ENCODE measurements around the gene PKP1. TPM values are rescaled to one million over a fixed set of nuclear protein-coding genes. Genes with fewer than 3 reads are reported as not detected.

PKP1 gene
- total RNA-seq, 2 experiments from 2014 or later: not detected

DNA sequence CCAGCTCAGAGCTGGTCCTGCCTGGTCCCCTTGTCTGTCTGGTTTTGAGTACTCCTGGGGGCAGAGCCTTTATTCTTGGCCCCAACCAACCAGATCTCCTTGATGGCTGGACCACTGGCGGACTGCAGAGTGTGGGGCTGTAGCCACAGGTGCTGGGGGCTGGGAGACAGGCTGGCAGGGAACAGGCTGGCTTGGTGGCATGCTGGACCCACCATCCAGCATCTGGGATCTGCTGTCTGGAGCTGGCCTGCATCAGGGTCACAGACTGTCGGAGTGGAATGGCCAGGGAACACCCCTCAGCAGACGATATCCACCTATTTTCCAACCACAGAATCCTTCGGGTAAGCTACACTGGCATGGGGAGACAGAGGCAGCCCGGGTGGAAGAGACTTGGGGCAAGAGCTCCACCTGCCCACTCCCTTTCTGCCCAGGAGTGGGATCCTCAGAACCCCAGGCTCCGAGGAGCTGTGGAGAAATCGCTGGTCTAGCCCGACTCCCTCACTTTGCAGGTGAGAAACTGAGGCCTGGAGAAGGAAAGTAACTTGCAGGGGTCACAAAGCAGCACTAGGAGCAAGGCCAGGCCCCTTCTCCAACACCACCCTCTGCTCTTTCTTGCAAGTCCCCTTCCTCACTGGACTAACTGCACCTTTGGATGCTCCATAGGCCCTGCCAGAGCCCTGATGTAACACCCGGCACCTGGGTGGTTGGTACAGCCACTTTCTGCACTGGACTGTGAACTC, 53.6 kb downstream of the PKP1 start:
- H3K4me1 Mint-ChIP-seq: no peaks in the 10 kb centered on the region
- ATAC-seq (no peak), DNase-seq (no peak)
- H3K9me3 Mint-ChIP-seq (ENCODE audit: low read depth): peaks cover 5% of the 10 kb centered on the region
- no peak overlapping the region for H3K4me3 Mint-ChIP-seq
- no peak overlapping the region for H3K27ac Mint-ChIP-seq
- no peaks in the 10 kb centered on the region for H3K36me3 Mint-ChIP-seq
- CTCF ChIA-PET: no interaction called here
- H3K27me3 Mint-ChIP-seq: peaks cover 26% of the 10 kb centered on the region

DNA sequence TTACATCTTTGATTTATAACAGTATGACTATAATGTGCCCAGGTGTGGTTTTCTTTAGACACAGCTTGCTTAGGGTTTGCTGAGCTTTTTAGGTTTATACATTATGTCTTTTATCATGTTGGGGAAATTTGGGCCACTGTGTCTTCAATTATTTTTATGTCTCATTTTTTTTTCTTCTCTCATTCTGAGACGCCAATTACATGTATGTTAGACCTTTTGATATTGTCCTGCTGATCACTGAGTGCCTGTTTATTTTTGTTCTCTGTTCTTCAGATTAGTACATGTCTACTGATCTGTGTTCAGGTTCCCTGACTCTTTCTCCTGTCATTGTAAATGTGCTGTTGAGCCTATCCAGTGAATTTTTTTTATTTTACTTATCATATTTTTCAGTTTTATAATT, 58.1 kb downstream of the PKP1 start:
- Mint-ChIP-seq H3K27ac (no peak overlapping the region), H3K4me3 (no peak overlapping the region), H3K36me3 (no peaks in the 10 kb centered on the region), H3K9me3 (ENCODE audit: low read depth) (peaks cover 5% of the 10 kb centered on the region), H3K27me3 (peaks cover 31% of the 10 kb centered on the region), H3K4me1 (no peaks in the 10 kb centered on the region)
- CTCF ChIA-PET: no interaction called here
- ATAC-seq (no peak), DNase-seq (no peak)

DNA sequence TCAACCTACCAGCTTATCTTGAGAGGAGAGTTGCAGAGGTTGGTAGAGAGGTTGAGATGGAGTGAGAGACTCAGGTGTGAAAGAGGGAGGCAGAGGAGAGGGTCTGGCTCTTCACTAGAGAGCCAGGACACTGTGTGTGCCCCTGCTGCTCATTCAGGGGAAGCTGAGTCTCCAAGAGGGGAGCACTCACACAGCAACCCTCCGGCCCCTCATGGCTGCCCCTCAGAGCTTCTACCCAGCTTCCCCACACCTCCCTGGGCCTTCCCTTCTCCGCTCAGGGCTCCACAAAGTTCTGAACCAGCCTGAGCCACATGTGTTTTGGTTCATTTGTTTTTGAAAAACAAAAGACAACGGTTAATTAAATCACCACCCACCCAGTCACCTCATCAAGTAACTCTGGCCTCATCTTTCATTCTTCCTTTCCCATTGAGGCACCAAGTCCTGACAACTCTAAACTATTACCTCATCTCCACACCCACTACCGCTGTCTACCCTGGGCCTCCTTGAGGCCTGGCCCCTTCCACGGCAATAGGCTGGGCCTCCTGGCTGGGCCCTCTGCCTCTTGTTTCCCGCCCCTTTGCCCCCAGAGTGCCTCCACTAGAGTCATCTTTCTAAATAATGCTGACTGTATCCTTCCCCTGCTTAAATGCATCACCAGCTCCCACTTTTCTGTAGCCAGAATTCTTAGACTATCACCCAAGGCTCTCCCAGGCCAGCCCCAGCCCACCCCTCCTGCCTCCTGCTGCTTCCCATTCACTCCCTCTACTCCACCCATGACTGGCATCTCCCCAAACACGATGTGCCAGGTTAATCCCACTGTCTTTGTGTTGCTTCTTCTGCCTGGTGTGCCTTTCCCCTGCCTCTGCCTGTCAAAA, 61.1 kb downstream of the PKP1 start:
- no peak for DNase-seq
- Mint-ChIP-seq H3K4me1 (no peaks in the 10 kb centered on the region), H3K9me3 (ENCODE audit: low read depth) (peaks cover 5% of the 10 kb centered on the region), H3K27ac (no peak overlapping the region), H3K36me3 (no peaks in the 10 kb centered on the region), H3K27me3 (peaks cover 38% of the 10 kb centered on the region), H3K4me3 (no peak overlapping the region)
- CTCF ChIA-PET: interaction anchor here (0.6 kb wide), 1 partner anchor 678 kb away, joined by 4 read pairs; no protein-coding TSS in a partner anchor
- ATAC-seq: no peak

DNA sequence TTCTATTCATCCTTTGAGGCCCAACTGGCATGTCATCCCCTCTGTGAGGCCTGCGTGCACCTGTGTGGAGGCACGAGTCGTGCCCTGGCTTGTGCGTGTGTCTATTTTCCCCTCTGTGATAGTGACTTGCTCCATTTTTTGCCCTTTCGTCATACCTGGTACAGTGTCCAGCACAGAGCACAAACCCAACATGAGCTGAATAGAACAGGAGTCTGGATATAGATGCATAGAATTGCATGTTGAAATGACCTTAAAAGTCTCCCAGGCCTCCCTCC, 61.7 kb downstream of the PKP1 start:
- Mint-ChIP-seq H3K36me3 (no peaks in the 10 kb centered on the region), H3K4me3 (no peak overlapping the region), H3K4me1 (no peaks in the 10 kb centered on the region), H3K27ac (no peak overlapping the region), H3K9me3 (ENCODE audit: low read depth) (peaks cover 5% of the 10 kb centered on the region), H3K27me3 (peaks cover 36% of the 10 kb centered on the region)
- ATAC-seq: no peak
- DNase-seq: no peak
- CTCF ChIA-PET: no interaction called here

DNA sequence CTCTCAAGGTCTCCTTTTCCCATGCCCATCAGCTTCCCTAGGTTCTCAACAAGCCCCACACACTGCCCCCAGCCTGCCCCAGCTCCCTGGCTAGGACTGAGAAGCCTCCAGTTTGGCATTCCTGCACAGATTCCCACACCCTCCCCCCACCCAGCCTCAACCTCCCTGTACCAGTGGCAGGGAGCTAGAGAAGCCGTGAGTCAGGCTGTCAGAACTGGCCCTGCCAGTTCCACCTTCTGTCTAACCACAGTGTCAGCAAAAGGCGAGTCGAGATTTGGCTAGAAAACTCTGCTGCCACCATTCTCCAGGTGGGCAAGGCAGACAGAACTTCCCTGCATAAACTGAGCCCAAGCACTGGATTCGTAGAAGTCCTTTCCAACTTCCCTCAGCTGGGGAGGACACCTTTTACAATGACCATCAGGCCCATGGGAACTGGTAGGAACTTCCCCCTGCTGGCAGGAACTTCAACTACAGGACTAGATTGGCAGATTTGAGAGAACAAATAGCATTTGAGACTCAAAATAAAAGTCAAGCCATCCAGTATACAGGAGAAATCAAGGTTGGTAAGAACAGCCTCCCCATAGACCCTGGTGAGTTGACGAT, 63.1 kb downstream of the PKP1 start:
- CTCF ChIA-PET: interaction anchor here (0.8 to 1.8 kb wide), 3 partner anchors 10 to 92 kb away, joined by 3 to 9 read pairs (median 3); no protein-coding TSS in a partner anchor

DNA sequence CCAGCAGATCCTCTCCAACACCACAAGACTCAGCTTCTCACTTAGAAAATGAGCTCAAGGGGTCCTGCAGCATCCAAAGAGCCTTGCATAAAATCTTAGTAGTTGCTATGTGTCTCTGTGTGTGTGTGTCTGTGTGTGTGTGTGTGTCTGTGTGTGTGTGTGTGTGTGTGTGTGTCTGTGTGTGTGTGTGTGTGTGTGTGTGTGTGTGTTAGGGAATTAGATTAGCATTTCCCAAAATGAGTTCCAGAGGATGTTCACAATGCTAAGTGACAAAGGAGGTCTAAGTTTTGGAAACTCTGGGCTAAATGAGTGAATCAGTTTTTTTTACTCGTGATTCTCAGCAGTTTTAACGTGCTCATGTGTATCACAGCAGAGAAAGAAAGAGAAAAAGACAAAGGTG, 63.7 kb downstream of the PKP1 start:
- H3K9me3 Mint-ChIP-seq (ENCODE audit: low read depth): no peaks in the 10 kb centered on the region
- DNase-seq: no peak
- CTCF ChIA-PET: interaction anchor here (0.8 to 1.8 kb wide), 3 partner anchors 9 to 93 kb away, joined by 3 to 9 read pairs (median 3); no protein-coding TSS in a partner anchor
- no peaks in the 10 kb centered on the region for H3K36me3 Mint-ChIP-seq
- H3K27ac Mint-ChIP-seq: no peak overlapping the region
- no peaks in the 10 kb centered on the region for H3K4me1 Mint-ChIP-seq
- no peak for ATAC-seq
- H3K4me3 Mint-ChIP-seq: no peak overlapping the region
- peaks cover 25% of the 10 kb centered on the region for H3K27me3 Mint-ChIP-seq

More for the DNA sequence above, 63.1 kb downstream of the PKP1 start:
- Mint-ChIP-seq H3K27ac (no peak overlapping the region), H3K27me3 (peaks cover 25% of the 10 kb centered on the region), H3K4me1 (no peaks in the 10 kb centered on the region), H3K9me3 (ENCODE audit: low read depth) (peaks cover under 1% of the 10 kb centered on the region), H3K36me3 (no peaks in the 10 kb centered on the region), H3K4me3 (no peak overlapping the region)
- no peak for ATAC-seq
- no peak for DNase-seq

DNA sequence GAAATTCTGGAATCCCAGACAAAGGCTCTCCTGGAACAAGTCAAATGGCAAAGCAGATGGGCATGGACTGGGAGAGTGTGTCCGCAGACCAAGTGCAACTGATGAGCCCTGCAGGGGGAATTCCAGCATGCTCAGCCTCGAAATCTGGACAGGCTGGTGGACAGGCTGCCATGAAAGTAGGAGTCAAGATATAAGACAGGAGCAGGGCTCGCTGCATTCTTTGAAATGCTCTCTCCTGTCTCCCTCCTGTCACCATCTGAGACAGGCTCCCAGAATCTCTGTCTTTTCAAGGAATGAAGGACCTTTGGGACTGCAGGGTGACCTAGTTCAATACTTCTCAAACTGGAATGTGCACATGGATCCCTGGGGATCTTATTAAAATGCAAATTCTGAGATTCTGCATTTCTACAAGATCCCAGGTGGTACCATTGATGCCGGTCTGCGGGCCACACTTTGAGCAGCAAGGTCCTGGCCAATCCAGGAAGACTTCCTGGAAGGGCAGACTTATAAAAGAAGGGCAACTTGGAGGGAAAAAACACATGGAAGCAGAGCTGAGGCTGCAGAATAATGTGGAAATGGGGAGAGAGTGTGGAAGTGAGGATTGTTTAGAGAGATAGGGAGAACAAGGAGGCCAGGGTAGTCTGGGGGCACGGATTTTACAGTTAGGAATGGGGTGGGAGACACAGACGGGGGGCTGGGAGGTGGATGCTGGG, 64.3 kb downstream of the PKP1 start:
- Mint-ChIP-seq H3K4me1 (no peaks in the 10 kb centered on the region), H3K27me3 (peaks cover 28% of the 10 kb centered on the region), H3K9me3 (ENCODE audit: low read depth) (no peaks in the 10 kb centered on the region), H3K4me3 (no peak overlapping the region), H3K27ac (no peak overlapping the region), H3K36me3 (no peaks in the 10 kb centered on the region)
- DNase-seq (no peak), ATAC-seq (no peak)
- CTCF ChIA-PET: interaction anchor here (0.6 to 1.8 kb wide), 5 partner anchors 12 to 1201 kb away, joined by 3 to 9 read pairs (median 3); no protein-coding TSS in a partner anchor

DNA sequence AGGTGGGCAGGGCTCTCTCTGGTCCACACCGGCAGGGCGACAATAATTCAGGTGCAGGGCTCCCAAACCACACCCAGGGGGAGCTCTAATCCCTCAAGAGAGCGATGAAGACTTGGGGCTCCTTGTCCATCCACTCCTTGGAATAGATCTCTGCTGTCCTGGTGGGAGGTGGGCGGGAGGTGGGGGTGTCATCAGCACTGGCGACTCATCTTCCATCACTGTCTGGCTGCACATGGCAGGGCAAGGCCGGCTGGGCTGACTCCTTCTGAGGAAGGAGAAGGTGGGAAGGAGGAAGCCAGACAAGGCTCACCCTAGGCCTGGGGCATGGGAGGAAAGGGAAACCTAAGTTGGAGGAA, 64.9 kb downstream of the PKP1 start:
- CTCF ChIA-PET: interaction anchor here (0.6 to 1.8 kb wide), 5 partner anchors 11 to 1201 kb away, joined by 3 to 9 read pairs (median 3); no protein-coding TSS in a partner anchor
- DNase-seq (peak; percentile 47), ATAC-seq (peak; percentile 68)
- Mint-ChIP-seq H3K27me3 (peaks cover 28% of the 10 kb centered on the region), H3K9me3 (ENCODE audit: low read depth) (no peaks in the 10 kb centered on the region), H3K4me1 (no peaks in the 10 kb centered on the region), H3K4me3 (no peak overlapping the region), H3K36me3 (no peaks in the 10 kb centered on the region), H3K27ac (no peak overlapping the region)

DNA sequence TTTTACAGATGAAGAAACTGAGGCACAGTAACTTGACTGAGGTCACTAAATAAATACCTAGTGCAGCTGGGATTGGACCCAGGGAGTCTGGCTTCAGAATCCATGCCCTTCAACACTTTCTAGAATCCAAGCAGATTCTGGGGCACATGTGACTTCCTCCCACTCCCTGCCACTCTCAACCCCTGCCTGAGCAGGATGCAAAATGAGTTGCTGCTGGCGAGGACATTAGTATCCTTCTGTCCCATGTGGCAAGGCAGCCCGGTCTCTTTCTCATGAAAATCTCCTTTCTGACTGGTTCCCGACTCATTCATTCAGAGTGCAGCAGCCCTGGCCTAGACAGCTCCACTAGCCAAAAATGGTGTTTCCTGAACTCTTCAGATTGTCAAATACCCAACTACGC, 65.8 kb downstream of the PKP1 start:
- ATAC-seq (no peak), DNase-seq (no peak)
- peaks cover 31% of the 10 kb centered on the region for H3K27me3 Mint-ChIP-seq
- H3K27ac Mint-ChIP-seq: no peak overlapping the region
- CTCF ChIA-PET: no interaction called here
- no peak overlapping the region for H3K4me3 Mint-ChIP-seq
- no peaks in the 10 kb centered on the region for H3K4me1 Mint-ChIP-seq
- no peaks in the 10 kb centered on the region for H3K36me3 Mint-ChIP-seq
- no peaks in the 10 kb centered on the region for H3K9me3 Mint-ChIP-seq (ENCODE audit: low read depth)

DNA sequence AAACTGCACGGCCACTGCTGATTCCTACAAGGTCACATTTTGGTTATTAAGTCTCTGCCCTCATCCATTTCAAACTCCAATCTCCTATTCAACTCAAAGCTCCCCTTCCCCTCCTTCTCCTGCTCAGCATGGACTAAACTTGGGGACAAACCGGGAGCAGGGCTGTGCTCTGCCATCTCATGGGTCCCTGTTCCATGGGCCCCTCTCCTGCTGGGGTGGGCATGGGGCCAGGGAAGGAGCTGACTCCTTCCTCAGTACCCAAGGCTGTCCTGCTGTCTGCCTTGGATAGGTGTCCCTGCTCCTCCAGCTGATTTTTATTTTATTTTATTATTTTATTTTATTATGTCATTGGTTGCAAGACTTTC, 67.0 kb downstream of the PKP1 start:
- CTCF ChIA-PET: no interaction called here
- H3K36me3 Mint-ChIP-seq: no peaks in the 10 kb centered on the region
- ATAC-seq (no peak), DNase-seq (no peak)
- no peaks in the 10 kb centered on the region for H3K4me1 Mint-ChIP-seq
- no peak overlapping the region for H3K27ac Mint-ChIP-seq
- no peaks in the 10 kb centered on the region for H3K9me3 Mint-ChIP-seq (ENCODE audit: low read depth)
- H3K4me3 Mint-ChIP-seq: no peak overlapping the region
- H3K27me3 Mint-ChIP-seq: peaks cover 27% of the 10 kb centered on the region

DNA sequence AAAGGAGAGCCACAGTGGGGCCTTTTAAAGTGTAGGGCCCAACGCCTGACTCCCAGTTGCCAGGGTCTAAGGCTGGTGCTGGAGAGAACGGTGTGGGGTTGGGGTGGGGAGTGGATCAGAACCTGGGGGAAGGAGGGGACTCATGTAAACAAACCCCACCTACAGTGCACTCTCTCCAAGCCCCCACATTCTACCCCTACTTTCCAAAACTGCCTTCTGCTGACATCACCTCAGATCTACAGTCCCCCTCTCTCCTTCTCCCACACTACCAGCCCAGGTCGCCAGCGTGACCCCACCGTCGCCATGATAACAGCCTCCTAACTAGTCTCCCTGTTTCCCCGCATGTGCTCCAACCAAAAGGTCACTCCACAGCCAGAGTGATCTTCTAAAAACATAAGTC, 67.6 kb downstream of the PKP1 start:
- CTCF ChIA-PET: no interaction called here
- Mint-ChIP-seq H3K9me3 (ENCODE audit: low read depth) (no peaks in the 10 kb centered on the region), H3K4me1 (no peaks in the 10 kb centered on the region), H3K4me3 (no peak overlapping the region), H3K27ac (no peak overlapping the region), H3K27me3 (peaks cover 25% of the 10 kb centered on the region), H3K36me3 (no peaks in the 10 kb centered on the region)
- DNase-seq (no peak), ATAC-seq (no peak)

DNA sequence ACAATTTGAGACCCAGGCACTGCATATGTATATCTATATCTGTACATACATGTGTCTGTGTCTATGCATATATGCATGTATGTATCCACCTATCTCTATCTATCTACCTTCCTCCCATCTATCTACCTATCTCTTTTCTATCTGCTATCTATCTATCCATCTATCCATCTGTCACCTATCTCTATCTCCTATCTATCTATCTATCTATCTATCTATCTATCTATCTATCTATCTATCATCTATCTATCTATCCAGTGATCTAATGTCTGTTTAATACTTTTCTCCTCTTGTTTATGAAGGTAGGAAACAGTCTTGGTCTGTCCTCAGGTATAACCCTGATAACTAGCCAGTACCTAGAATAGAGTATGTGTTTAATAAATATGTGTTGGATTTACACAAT, 68.3 kb downstream of the PKP1 start:
- no peaks in the 10 kb centered on the region for H3K4me1 Mint-ChIP-seq
- H3K36me3 Mint-ChIP-seq: no peaks in the 10 kb centered on the region
- no peak overlapping the region for H3K27ac Mint-ChIP-seq
- no peak overlapping the region for H3K4me3 Mint-ChIP-seq
- peaks cover 25% of the 10 kb centered on the region for H3K27me3 Mint-ChIP-seq
- H3K9me3 Mint-ChIP-seq (ENCODE audit: low read depth): no peaks in the 10 kb centered on the region
- CTCF ChIA-PET: no interaction called here
- DNase-seq (no peak), ATAC-seq (no peak)

DNA sequence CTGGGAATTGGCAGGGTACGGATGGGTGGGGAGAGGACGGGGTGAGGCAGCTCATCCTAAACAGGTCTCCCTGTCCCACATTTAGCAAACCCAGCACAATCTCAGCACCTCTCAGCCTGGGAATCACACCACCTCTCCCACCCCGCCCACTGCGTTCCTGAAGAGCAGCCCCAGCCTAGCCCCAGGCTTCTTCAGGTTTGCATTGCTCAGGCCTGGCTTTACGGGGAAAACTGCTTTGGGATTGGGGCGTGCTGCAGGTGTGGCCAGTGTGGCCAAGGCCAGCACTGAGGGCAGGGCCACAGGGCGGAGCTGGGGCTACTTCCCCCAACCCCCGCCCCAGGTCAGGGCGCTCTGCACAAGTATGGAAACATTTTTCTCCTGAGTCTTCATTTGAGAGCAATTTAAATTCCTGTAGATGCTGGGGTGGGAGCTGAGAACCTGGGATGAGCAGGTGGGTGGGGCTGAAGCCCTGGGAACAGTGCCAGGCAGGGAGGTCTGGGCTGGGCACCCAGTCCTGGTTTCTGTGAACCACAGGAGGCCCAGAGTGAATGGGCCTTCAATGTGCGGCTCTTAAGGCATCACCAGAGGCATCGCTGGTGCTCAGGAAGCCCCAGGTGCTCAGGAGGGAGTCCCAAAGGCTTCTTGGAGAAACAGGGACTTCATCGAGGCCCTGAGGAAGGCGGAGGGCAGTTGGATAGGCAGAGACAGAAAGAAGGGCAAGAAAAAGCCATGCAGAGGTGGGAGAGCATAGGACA, 70.1 kb downstream of the PKP1 start:
- Mint-ChIP-seq H3K9me3 (ENCODE audit: low read depth) (no peaks in the 10 kb centered on the region), H3K36me3 (no peaks in the 10 kb centered on the region), H3K4me3 (no peak overlapping the region), H3K4me1 (no peaks in the 10 kb centered on the region), H3K27me3 (peaks cover 15% of the 10 kb centered on the region), H3K27ac (no peak overlapping the region)
- DNase-seq (no peak), ATAC-seq (no peak)
- CTCF ChIA-PET: interaction anchor here (1.0 kb wide), 1 partner anchor 99 kb away, joined by 3 read pairs; no protein-coding TSS in a partner anchor

Measured in activated CD8-positive, alpha-beta memory T cell treated with anti-CD3 and anti-CD28 coated beads, Interleukin-2, amount 10 ng/mL, durations not matched to agents 7 days and 5 days (primary cell).